LNCAP (cell line): Measurements from ENCODE around the gene C14orf119.
A peak's percentile ranks its signal among the peaks of the same experiment; 100 is the strongest.

Source experiments
- CTCF ChIP-seq: fragments of 450-650 bp; IDR thresholded peaks from 2 replicates; pipeline ENCODE4 v1.5.1; 2017; ENCODE audit warnings: mild to moderate bottlenecking

C14orf119 gene

GRCh38 chr14:23052671-23053070, 42.6 kb upstream of the C14orf119 start:
- no peak for TF ChIP-seq CTCF

- no peak for TF ChIP-seq CTCF
Observed at GRCh38 chr14:23053426-23053825, 41.9 kb upstream of the C14orf119 start.

- TF ChIP-seq CTCF, result no peak
Observed at GRCh38 chr14:23054000-23054811, 41.1 kb upstream of the C14orf119 start.

GRCh38 chr14:23055147-23055550, 40.2 kb upstream of the C14orf119 start:
- TF ChIP-seq CTCF, result no peak

- TF ChIP-seq CTCF, result no peak
Observed at GRCh38 chr14:23055621-23056144, 39.6 kb upstream of the C14orf119 start.

GRCh38 chr14:23056145-23056955, 39.0 kb upstream of the C14orf119 start:
- peak; percentile 86 for TF ChIP-seq CTCF

GRCh38 chr14:23056956-23057756, 38.1 kb upstream of the C14orf119 start, which contains the start of gene CDH24:
Gene CDH24, minus strand, starts transcription at chr14:23057520. Its CDS starts 1,787 bp downstream, at chr14:23055733.
- TF ChIP-seq CTCF, result no peak
